GM12878 (cell line): ENCODE measurements around the gene KLHL20. TPM values are rescaled to one million over a fixed set of nuclear protein-coding genes. Genes with fewer than 3 reads are reported as not detected.

Experiments
- ATAC-seq: fragments of 200-7000 bp; cut with Tn5 transposase; 3 replicates; pipeline ENCODE4 v1.9.1; 2020; ENCODE audit warnings: mild to moderate bottlenecking, moderate library complexity
- BruUV-seq: library from RNA; stranded (reverse); fragments of 400-500 nt; replicated peaks from 2 replicates; lab custom pipeline; 2021; lab: Mats Ljungman, UMichigan
- CTCF ChIA-PET: fragments of 300-600 bp; sonication (Branson Sonifier 250); formaldehyde crosslinking; extraction: SDS; loops from one replicate; lab custom pipeline; 2021; ENCODE audit warnings: inconsistent platforms; lab: Yijun Ruan, JAX
- POLR2A ChIA-PET: fragments of 350-600 bp; formaldehyde crosslinking; extraction: SDS; loops from one replicate; lab custom pipeline; 2021; ENCODE audit warnings: inconsistent platforms; lab: Charles Lee
- RAD21 ChIA-PET: fragments of 300-600 bp; sonication (Branson Sonifier 250); formaldehyde crosslinking; loops from one replicate; lab custom pipeline; 2023; ENCODE audit warnings: antibody characterized with exemption; ENCODE audit not compliant: unreplicated experiment; lab: Charles Lee
- SMC1A ChIA-PET: fragments of 300-600 bp; sonication (Branson Sonifier 250); formaldehyde crosslinking; loops from one replicate; lab custom pipeline; 2023; ENCODE audit not compliant: unreplicated experiment, uncharacterized antibody; lab: Charles Lee
- DNase-seq: peaks from one replicate; pipeline ENCODE4 v3.0.0-alpha.2; 2011; ENCODE audit warnings: low read depth, low spot score
- FAIRE-seq: peaks from 3 replicates; lab custom pipeline; 2011; peaks lifted over from hg19 to GRCh38; lab: Jason Lieb, UNC
- H2AFZ ChIP-seq: 2 replicates; pipeline ENCODE4 v1.6.0; 2011; ENCODE audit warnings: low read depth, low read length, control low read depth; ENCODE audit not compliant: control insufficient read depth
- H3K27ac ChIP-seq: 2 replicates; pipeline ENCODE4 v1.5.1; 2011; ENCODE audit warnings: control low read depth; ENCODE audit not compliant: control insufficient read depth, insufficient read depth
- H3K27me3 ChIP-seq, 2 experiments: replicated peaks in 1 of 2; 2 replicates each; pipeline versions ENCODE4 v1.6.0 to v1.6.1; 2011; ENCODE audit warnings: low read length in 1 of 2; ENCODE audit not compliant: control insufficient read depth in 2 of 2, insufficient read depth in 2 of 2
- H3K36me3 ChIP-seq, 2 experiments: 2 replicates each; pipeline ENCODE4 v1.5.1; 2011; ENCODE audit warnings: low read length in 1 of 2; ENCODE audit not compliant: control insufficient read depth in 2 of 2, insufficient read depth in 2 of 2
- H3K4me1 ChIP-seq: 2 replicates; pipeline ENCODE4 v1.6.1; 2011; ENCODE audit warnings: mild to moderate bottlenecking, low read length, moderate library complexity, mixed read lengths; ENCODE audit not compliant: control insufficient read depth, insufficient read depth
- H3K4me2 ChIP-seq: 2 replicates; pipeline ENCODE4 v1.6.0; 2011; ENCODE audit warnings: control low read depth; ENCODE audit not compliant: control insufficient read depth, insufficient read depth
- H3K4me3 ChIP-seq: fragments of 200-600 bp; sonication (generic); 2 replicates; pipeline ENCODE4 v1.5.1; 2016
- H3K79me2 ChIP-seq: 2 replicates; pipeline ENCODE4 v1.6.0; 2011; ENCODE audit warnings: low read length; ENCODE audit not compliant: control insufficient read depth, insufficient read depth
- H3K9ac ChIP-seq: 2 replicates; pipeline ENCODE4 v1.8.0; 2011; ENCODE audit warnings: low read length, control low read depth, mixed read lengths; ENCODE audit not compliant: control insufficient read depth, insufficient read depth
- H3K9me3 ChIP-seq: replicated peaks from 3 replicates; pipeline ENCODE4 v1.5.1; 2011; ENCODE audit warnings: mild to moderate bottlenecking, low read length; ENCODE audit not compliant: control insufficient read depth, insufficient read depth
- H4K20me1 ChIP-seq: 2 replicates; pipeline ENCODE4 v1.6.0; 2011; ENCODE audit not compliant: control insufficient read depth, insufficient read depth
- CBX3 ChIP-seq: fragments of 200-600 bp; sonication (generic); IDR thresholded peaks from 2 replicates; pipeline ENCODE4 v1.6.1; 2016; ENCODE audit warnings: low read depth, borderline replicate concordance
- ESRRA ChIP-seq: IDR thresholded peaks from 2 replicates; pipeline ENCODE4 v1.6.1; 2012; ENCODE audit warnings: mild to moderate bottlenecking, low read length, improper control_type of control experiment
- FOS ChIP-seq: IDR thresholded peaks from 3 replicates; pipeline ENCODE4 v1.6.1; 2011; ENCODE audit warnings: borderline replicate concordance; ENCODE audit not compliant: insufficient read length; ENCODE audit errors: extremely low read depth
- FOXK2 ChIP-seq: fragments of 450-650 bp; IDR thresholded peaks from 2 replicates; pipeline ENCODE4 v1.6.1; 2017; ENCODE audit warnings: mild to moderate bottlenecking, moderate library complexity
- HDAC2 ChIP-seq: fragments of 200-600 bp; sonication (generic); IDR thresholded peaks from 2 replicates; pipeline ENCODE4 v1.6.1; 2017
- HDGF ChIP-seq: fragments of 450-650 bp; IDR thresholded peaks from 2 replicates; pipeline ENCODE4 v1.6.1; 2016; ENCODE audit warnings: antibody characterized with exemption
- IKZF1 ChIP-seq: fragments of 450-650 bp; conservative IDR thresholded peaks from 2 replicates; pipeline ENCODE4 v1.6.1; 2017; ENCODE audit warnings: antibody characterized with exemption, mild to moderate bottlenecking
- KAT2A ChIP-seq: conservative IDR thresholded peaks from 2 replicates; pipeline ENCODE4 v1.6.1; 2011; ENCODE audit warnings: low read depth, low read length; ENCODE audit not compliant: control insufficient read depth
- NBN ChIP-seq: fragments of 450-650 bp; IDR thresholded peaks from 2 replicates; pipeline ENCODE4 v1.6.1; 2016
- PAX5 ChIP-seq: IDR thresholded peaks from 2 replicates; pipeline ENCODE4 v1.6.1; 2011; ENCODE audit warnings: low read depth, low read length, borderline replicate concordance
- RAD51 ChIP-seq: fragments of 450-650 bp; IDR thresholded peaks from 2 replicates; pipeline ENCODE4 v1.6.1; 2016; ENCODE audit warnings: moderate library complexity, mild to moderate bottlenecking, inconsistent platforms
- RUNX3 ChIP-seq: IDR thresholded peaks from 2 replicates; pipeline ENCODE4 v1.6.1; 2012; ENCODE audit warnings: low read length, inconsistent platforms
- SMAD5 ChIP-seq: IDR thresholded peaks from 2 replicates; pipeline ENCODE4 v1.6.1; 2016; ENCODE audit warnings: antibody characterized with exemption, low read depth
- WRNIP1 ChIP-seq: IDR thresholded peaks from 2 replicates; pipeline ENCODE4 v1.6.1; 2011; ENCODE audit warnings: low read depth, low read length, improper control_type of control experiment, borderline replicate concordance
- WGBS: methylation state at CpG from one replicate; pipeline ENCODE4 v1.1.6; 2016; ENCODE audit warnings: low lambda C conversion rate; ENCODE audit not compliant: insufficient replicate concordance, insufficient coverage; ENCODE audit errors: missing lambda C conversion rate; 5-methylcytosine and 5-hydroxymethylcytosine counted together
- in situ Hi-C: fragments of 300-500 bp; cut with MboI; formaldehyde crosslinking; loops from 9 replicates; pipeline ENCODE4 v1.14.3; 2018; ENCODE audit warnings: mixed read lengths
- intact Hi-C: fragments of 100-400 bp; cut with micrococcal nuclease; formaldehyde crosslinking; loops from one replicate; pipeline ENCODE4 v1.14.2; 2022; ENCODE audit not compliant: unreplicated experiment
- polyA plus RNA-seq, 11 experiments: library from polyadenylated mRNA; depleted of rRNA in 4 of 11; unstranded in 6 of 11; stranded (reverse) in 5 of 11; fragments of >200 nt; fragmentation: Nextera tagmentation in 4 of 11; fragmentation: Illumina TruSeq in 1 of 11; extraction: Ambion mirVana in 4 of 11; extraction: Trizol in 1 of 11; gene quantifications; 1 replicate in 1 of 11; 2 replicates in 10 of 11; pipeline versions ENCODE4 v1.2.1 to v1.2.3, GENCODE V29; 2011 to 2016; ENCODE audit warnings: inconsistent platforms in 2 of 11, missing spikeins in 2 of 11, low read depth in 1 of 11
- total RNA-seq, 4 experiments: library from RNA; depleted of rRNA in 3 of 4; stranded (reverse); fragments of >200 nt in 3 of 4; fragmentation: Illumina TruSeq in 1 of 4; extraction: Trizol in 1 of 4; gene quantifications; 2 replicates each; pipeline versions ENCODE4 v1.2.1 to v1.2.3, GENCODE V29; 2013 to 2021
- TF ChIP-seq, protein P1 (sequence below): IDR thresholded peaks from 2 replicates; pipeline ENCODE4 v1.6.1; 2012; ENCODE audit warnings: low read depth, low read length, improper control_type of control experiment
- TF ChIP-seq, protein P2 (sequence below): fragments of 450-650 bp; conservative IDR thresholded peaks from 2 replicates; pipeline ENCODE4 v1.6.1; 2017; ENCODE audit warnings: mild to moderate bottlenecking, moderate library complexity
- TF ChIP-seq, protein P3 (sequence below): IDR thresholded peaks from 2 replicates; pipeline ENCODE4 v1.6.1; 2012; ENCODE audit warnings: improper control_type of control experiment, low read depth, low read length; ENCODE audit not compliant: insufficient replicate concordance
- TF ChIP-seq, protein P4 (sequence below): fragments of 450-650 bp; IDR thresholded peaks from 2 replicates; pipeline ENCODE4 v1.6.1; 2016; ENCODE audit warnings: mild to moderate bottlenecking

KLHL20 gene
- total and polyA plus RNA-seq, 10 of the 15 experiments (the other 5 are each of a cell fraction or from before 2014, with no cell fraction given), result 3.8 to 14.0 (median 10.0) TPM

DNA sequence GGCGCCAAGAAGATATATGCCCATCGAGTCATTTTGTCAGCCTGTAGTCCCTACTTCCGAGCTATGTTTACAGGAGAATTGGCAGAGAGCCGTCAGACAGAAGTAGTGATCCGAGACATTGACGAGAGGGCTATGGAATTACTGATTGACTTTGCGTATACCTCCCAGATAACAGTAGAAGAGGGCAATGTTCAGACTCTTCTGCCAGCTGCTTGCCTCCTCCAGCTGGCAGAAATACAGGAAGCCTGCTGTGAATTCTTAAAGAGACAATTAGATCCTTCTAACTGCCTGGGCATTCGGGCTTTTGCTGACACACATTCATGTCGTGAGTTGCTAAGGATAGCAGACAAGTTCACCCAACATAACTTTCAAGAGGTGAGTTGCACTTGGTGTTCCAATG is 19.1 kb downstream of the KLHL20 start:
- Histone ChIP-seq H3K9ac (no peak overlapping the region), H3K4me2 (no peak overlapping the region), H2AFZ (no peak overlapping the region), H3K79me2 (no peaks in the 10 kb centered on the region), H3K27ac (no peak overlapping the region), H3K36me3 (peaks cover 0 to 2% of the 10 kb centered on the region in 2 experiments; a peak in 3 of 4 replicates), H3K9me3 (no peaks in the 10 kb centered on the region; the same call in 2 of the 3 replicates), H4K20me1 (no peaks in the 10 kb centered on the region), H3K4me1 (no peaks in the 10 kb centered on the region), H3K27me3 (no peaks in the 10 kb centered on the region), H3K4me3 (no peak overlapping the region)
- intact Hi-C loops, result no loop called here
- CTCF ChIA-PET, result interaction anchor here (0.9 kb wide), 1 partner anchor 17 kb away, joined by 5 read pairs; no protein-coding TSS in a partner anchor
- BruUV-seq, result no TSS peak
- SMC1A ChIA-PET, result interaction anchor here (0.6 to 1.0 kb wide), 3 partner anchors 14 to 216 kb away, joined by 3 read pairs; no protein-coding TSS in a partner anchor
- WGBS, result 97% methylated on average over 9 of the region's 9 CpGs
- ATAC-seq (no peak), DNase-seq (no peak), FAIRE-seq (no peak)
- POLR2A ChIA-PET, result no interaction called here
- in situ Hi-C loops, result no loop called here
- RAD21 ChIA-PET, result no interaction called here
- TF ChIP-seq HDGF (no peak), WRNIP1 (no peak), SMAD5 (no peak), NBN (no peak), FOXK2 (no peak), RUNX3 (no peak), KAT2A (no peak), CBX3 (no peak), FOS (no peak), RAD51 (no peak), IKZF1 (no peak), ESRRA (no peak), HDAC2 (no peak), PAX5 (no peak)
- TF ChIP-seq, protein P1, sequence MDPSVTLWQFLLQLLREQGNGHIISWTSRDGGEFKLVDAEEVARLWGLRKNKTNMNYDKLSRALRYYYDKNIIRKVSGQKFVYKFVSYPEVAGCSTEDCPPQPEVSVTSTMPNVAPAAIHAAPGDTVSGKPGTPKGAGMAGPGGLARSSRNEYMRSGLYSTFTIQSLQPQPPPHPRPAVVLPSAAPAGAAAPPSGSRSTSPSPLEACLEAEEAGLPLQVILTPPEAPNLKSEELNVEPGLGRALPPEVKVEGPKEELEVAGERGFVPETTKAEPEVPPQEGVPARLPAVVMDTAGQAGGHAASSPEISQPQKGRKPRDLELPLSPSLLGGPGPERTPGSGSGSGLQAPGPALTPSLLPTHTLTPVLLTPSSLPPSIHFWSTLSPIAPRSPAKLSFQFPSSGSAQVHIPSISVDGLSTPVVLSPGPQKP, result no peak
- TF ChIP-seq, protein P2, sequence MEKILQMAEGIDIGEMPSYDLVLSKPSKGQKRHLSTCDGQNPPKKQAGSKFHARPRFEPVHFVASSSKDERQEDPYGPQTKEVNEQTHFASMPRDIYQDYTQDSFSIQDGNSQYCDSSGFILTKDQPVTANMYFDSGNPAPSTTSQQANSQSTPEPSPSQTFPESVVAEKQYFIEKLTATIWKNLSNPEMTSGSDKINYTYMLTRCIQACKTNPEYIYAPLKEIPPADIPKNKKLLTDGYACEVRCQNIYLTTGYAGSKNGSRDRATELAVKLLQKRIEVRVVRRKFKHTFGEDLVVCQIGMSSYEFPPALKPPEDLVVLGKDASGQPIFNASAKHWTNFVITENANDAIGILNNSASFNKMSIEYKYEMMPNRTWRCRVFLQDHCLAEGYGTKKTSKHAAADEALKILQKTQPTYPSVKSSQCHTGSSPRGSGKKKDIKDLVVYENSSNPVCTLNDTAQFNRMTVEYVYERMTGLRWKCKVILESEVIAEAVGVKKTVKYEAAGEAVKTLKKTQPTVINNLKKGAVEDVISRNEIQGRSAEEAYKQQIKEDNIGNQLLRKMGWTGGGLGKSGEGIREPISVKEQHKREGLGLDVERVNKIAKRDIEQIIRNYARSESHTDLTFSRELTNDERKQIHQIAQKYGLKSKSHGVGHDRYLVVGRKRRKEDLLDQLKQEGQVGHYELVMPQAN, result no peak
- TF ChIP-seq, protein P3, sequence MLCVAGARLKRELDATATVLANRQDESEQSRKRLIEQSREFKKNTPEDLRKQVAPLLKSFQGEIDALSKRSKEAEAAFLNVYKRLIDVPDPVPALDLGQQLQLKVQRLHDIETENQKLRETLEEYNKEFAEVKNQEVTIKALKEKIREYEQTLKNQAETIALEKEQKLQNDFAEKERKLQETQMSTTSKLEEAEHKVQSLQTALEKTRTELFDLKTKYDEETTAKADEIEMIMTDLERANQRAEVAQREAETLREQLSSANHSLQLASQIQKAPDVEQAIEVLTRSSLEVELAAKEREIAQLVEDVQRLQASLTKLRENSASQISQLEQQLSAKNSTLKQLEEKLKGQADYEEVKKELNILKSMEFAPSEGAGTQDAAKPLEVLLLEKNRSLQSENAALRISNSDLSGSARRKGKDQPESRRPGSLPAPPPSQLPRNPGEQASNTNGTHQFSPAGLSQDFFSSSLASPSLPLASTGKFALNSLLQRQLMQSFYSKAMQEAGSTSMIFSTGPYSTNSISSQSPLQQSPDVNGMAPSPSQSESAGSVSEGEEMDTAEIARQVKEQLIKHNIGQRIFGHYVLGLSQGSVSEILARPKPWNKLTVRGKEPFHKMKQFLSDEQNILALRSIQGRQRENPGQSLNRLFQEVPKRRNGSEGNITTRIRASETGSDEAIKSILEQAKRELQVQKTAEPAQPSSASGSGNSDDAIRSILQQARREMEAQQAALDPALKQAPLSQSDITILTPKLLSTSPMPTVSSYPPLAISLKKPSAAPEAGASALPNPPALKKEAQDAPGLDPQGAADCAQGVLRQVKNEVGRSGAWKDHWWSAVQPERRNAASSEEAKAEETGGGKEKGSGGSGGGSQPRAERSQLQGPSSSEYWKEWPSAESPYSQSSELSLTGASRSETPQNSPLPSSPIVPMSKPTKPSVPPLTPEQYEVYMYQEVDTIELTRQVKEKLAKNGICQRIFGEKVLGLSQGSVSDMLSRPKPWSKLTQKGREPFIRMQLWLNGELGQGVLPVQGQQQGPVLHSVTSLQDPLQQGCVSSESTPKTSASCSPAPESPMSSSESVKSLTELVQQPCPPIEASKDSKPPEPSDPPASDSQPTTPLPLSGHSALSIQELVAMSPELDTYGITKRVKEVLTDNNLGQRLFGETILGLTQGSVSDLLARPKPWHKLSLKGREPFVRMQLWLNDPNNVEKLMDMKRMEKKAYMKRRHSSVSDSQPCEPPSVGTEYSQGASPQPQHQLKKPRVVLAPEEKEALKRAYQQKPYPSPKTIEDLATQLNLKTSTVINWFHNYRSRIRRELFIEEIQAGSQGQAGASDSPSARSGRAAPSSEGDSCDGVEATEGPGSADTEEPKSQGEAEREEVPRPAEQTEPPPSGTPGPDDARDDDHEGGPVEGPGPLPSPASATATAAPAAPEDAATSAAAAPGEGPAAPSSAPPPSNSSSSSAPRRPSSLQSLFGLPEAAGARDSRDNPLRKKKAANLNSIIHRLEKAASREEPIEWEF, result no peak
- TF ChIP-seq, protein P4, sequence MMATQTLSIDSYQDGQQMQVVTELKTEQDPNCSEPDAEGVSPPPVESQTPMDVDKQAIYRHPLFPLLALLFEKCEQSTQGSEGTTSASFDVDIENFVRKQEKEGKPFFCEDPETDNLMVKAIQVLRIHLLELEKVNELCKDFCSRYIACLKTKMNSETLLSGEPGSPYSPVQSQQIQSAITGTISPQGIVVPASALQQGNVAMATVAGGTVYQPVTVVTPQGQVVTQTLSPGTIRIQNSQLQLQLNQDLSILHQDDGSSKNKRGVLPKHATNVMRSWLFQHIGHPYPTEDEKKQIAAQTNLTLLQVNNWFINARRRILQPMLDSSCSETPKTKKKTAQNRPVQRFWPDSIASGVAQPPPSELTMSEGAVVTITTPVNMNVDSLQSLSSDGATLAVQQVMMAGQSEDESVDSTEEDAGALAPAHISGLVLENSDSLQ, result no peak
